ENCODE measurements around the gene ZBTB12. TPM values are rescaled to one million over a fixed set of nuclear protein-coding genes. Genes with fewer than 3 reads are reported as not detected.

The ZBTB12 gene
- total and polyA plus RNA-seq, 2 of the 13 experiments (the other 11 are each of a cell fraction or from before 2014, with no cell fraction given) = 4.8 to 6.0 TPM

DNA sequence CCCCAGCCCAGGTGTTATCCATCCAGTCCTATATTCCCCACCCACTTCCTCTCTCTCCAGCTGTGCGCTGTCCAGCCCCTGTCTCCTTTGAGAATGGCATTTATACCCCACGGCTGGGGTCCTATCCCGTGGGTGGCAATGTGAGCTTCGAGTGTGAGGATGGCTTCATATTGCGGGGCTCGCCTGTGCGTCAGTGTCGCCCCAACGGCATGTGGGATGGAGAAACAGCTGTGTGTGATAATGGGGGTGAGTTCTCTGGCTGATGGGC, 26.7 kb upstream of the ZBTB12 start:
- no peaks in the 10 kb centered on the region; a peak in 1 of 5 replicates for H3K27me3 ChIP-seq (ENCODE audit: control insufficient read depth in 1 of 2, insufficient read depth in 2 of 2, low read length in 2 of 2)
- H3K36me3 ChIP-seq (replicated peaks in 1 of 2; ENCODE audit: control insufficient read depth in 1 of 2, insufficient read depth in 2 of 2, low read length in 2 of 2) = peaks cover 0 to 3% of the 10 kb centered on the region in 2 experiments; a peak in 2 of 5 replicates
- peak overlapping the region; percentile 85 for H3K9ac ChIP-seq (ENCODE audit: insufficient read depth, low read depth, low read length)
- CTCF ChIA-PET (ENCODE audit: low intra/inter-chr PET ratio, low total read pairs) = no interaction called here
- no peaks in the 10 kb centered on the region for H3K9me3 ChIP-seq (ENCODE audit: low read length)
- no peaks in the 10 kb centered on the region for H4K20me1 ChIP-seq (ENCODE audit: insufficient read depth, low read length)
- H3K27ac ChIP-seq (ENCODE audit: extremely low read length, insufficient read depth, low read length) = peak overlapping the region; percentile 88
- BruUV-seq (replicated peaks) = no TSS peak
- peaks cover 65% of the 10 kb centered on the region for H3K4me1 ChIP-seq (ENCODE audit: insufficient read depth, low read length)
- DNase-seq (ENCODE audit: low spot score) = no peak
- ATAC-seq = no peak
- in situ Hi-C loops (cut with HindIII; ENCODE audit: extremely low pct_ligation_motif_present, low pct_unique_long_range_greater_than_20kb) = no loop called here
- POLR2A ChIA-PET = interaction anchor here (1.1 to 6.1 kb wide), 15 partner anchors 8 to 225 kb away, joined by 3 to 151 read pairs (median 9); partner anchors contain the start of genes ABHD16A, CFB, DXO and EHMT2
- intact Hi-C loops (cut with micrococcal nuclease; ENCODE audit: unreplicated experiment) = loop anchor here (10.0 kb wide), 1 partner anchor 154 kb away; the partner anchor contains the start of gene VWA7
- peak overlapping the region; percentile 85 for H3K4me2 ChIP-seq (ENCODE audit: low read depth, low read length)
- no peak overlapping the region for H2AFZ ChIP-seq (ENCODE audit: low read length)
- FAIRE-seq = no peak
- peaks cover 29% of the 10 kb centered on the region for H3K79me2 ChIP-seq (ENCODE audit: insufficient read depth, low read length)
- TF ChIP-seq AGO2 (optimal IDR thresholded peaks at IDR 0.05; ENCODE audit: low read depth, low read length) (no peak), ZNF543 (CRISPR knock-in tag; IDR thresholded peaks at IDR 0.05) (0 out of 2 replicates have a peak, but pooled peaks have one; percentile 15), KMT2B (CRISPR knock-in tag; IDR thresholded peaks at IDR 0.05) (no peak), ATF7 (IDR thresholded peaks at IDR 0.05) (no peak), ATF7 (CRISPR knock-in tag; IDR thresholded peaks at IDR 0.05) (0 out of 2 replicates have a peak, but pooled peaks have one; percentile 16), HOXA3 (CRISPR knock-in tag; IDR thresholded peaks at IDR 0.05) (0 out of 2 replicates have a peak, but pooled peaks have one; percentile 14), NR2F2 (IDR thresholded peaks at IDR 0.05; ENCODE audit: borderline replicate concordance, low read depth) (no peak), ZNF775 (CRISPR knock-in tag; IDR thresholded peaks at IDR 0.05; ENCODE audit: borderline replicate concordance) (0 out of 2 replicates have a peak, but pooled peaks have one; percentile 8), PAX8 (CRISPR knock-in tag; IDR thresholded peaks at IDR 0.05; ENCODE audit: borderline replicate concordance) (0 out of 2 replicates have a peak, but pooled peaks have one; percentile 54), FOXC1 (CRISPR knock-in tag; IDR thresholded peaks at IDR 0.05; ENCODE audit: borderline replicate concordance) (0 out of 2 replicates have a peak, but pooled peaks have one; percentile 46), MEIS1 (CRISPR knock-in tag; IDR thresholded peaks at IDR 0.05; ENCODE audit: borderline replicate concordance) (0 out of 2 replicates have a peak, but pooled peaks have one; percentile 0), ZNF510 (CRISPR knock-in tag; IDR thresholded peaks at IDR 0.05; ENCODE audit: low read depth) (0 out of 2 replicates have a peak, but pooled peaks have one; percentile 59), FIP1L1 (IDR thresholded peaks at IDR 0.05; ENCODE audit: borderline replicate concordance, insufficient read depth, low read depth, low read length) (no peak)
- TF ChIP-seq, protein P1, sequence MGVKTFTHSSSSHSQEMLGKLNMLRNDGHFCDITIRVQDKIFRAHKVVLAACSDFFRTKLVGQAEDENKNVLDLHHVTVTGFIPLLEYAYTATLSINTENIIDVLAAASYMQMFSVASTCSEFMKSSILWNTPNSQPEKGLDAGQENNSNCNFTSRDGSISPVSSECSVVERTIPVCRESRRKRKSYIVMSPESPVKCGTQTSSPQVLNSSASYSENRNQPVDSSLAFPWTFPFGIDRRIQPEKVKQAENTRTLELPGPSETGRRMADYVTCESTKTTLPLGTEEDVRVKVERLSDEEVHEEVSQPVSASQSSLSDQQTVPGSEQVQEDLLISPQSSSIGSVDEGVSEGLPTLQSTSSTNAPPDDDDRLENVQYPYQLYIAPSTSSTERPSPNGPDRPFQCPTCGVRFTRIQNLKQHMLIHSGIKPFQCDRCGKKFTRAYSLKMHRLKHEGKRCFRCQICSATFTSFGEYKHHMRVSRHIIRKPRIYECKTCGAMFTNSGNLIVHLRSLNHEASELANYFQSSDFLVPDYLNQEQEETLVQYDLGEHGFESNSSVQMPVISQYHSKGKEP (CRISPR knock-in tag; IDR thresholded peaks at IDR 0.05) = no peak
- TF ChIP-seq, protein P2, sequence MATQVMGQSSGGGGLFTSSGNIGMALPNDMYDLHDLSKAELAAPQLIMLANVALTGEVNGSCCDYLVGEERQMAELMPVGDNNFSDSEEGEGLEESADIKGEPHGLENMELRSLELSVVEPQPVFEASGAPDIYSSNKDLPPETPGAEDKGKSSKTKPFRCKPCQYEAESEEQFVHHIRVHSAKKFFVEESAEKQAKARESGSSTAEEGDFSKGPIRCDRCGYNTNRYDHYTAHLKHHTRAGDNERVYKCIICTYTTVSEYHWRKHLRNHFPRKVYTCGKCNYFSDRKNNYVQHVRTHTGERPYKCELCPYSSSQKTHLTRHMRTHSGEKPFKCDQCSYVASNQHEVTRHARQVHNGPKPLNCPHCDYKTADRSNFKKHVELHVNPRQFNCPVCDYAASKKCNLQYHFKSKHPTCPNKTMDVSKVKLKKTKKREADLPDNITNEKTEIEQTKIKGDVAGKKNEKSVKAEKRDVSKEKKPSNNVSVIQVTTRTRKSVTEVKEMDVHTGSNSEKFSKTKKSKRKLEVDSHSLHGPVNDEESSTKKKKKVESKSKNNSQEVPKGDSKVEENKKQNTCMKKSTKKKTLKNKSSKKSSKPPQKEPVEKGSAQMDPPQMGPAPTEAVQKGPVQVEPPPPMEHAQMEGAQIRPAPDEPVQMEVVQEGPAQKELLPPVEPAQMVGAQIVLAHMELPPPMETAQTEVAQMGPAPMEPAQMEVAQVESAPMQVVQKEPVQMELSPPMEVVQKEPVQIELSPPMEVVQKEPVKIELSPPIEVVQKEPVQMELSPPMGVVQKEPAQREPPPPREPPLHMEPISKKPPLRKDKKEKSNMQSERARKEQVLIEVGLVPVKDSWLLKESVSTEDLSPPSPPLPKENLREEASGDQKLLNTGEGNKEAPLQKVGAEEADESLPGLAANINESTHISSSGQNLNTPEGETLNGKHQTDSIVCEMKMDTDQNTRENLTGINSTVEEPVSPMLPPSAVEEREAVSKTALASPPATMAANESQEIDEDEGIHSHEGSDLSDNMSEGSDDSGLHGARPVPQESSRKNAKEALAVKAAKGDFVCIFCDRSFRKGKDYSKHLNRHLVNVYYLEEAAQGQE (IDR thresholded peaks at IDR 0.05; ENCODE audit: borderline replicate concordance in 1 of 2, low read depth in 1 of 2, low read length in 2 of 2) = peak in 1 of 2 experiments; percentile 76; a peak in 3 of 4 replicates
- peak overlapping the region; percentile 69 to 81 (median 72) for H3K4me3 ChIP-seq (replicated peaks in 1 of 3; ENCODE audit: insufficient read depth in 1 of 3, low read depth in 2 of 3, low read length in 3 of 3)
- 76% methylated on average over 9 of the region's 9 CpGs for WGBS (ENCODE audit: low lambda C conversion rate)

Data from HepG2 (cell line).